HepG2 (cell line): ENCODE data around the gene ORMDL3. TPM values are rescaled to one million over a fixed set of nuclear protein-coding genes. Genes with fewer than 3 reads are reported as not detected.

Experiments
- ARNT ChIP-seq: fragments of 450-650 bp; IDR thresholded peaks from 2 replicates; pipeline ENCODE4 v1.6.1; 2017
- ATF7-NPFF ChIP-seq: sonication (generic); formaldehyde crosslinking; IDR thresholded peaks from 2 replicates; pipeline ENCODE4 v1.8.1; 2023; ENCODE audit warnings: mild to moderate bottlenecking, low read depth, missing genetic modification reagents, moderate library complexity
- GZF1 ChIP-seq: sonication (generic); formaldehyde crosslinking; IDR thresholded peaks from 2 replicates; pipeline ENCODE4 v1.5.1; 2020; ENCODE audit warnings: mild to moderate bottlenecking, missing genetic modification reagents
- JDP2 ChIP-seq: sonication (generic); formaldehyde crosslinking; IDR thresholded peaks from 2 replicates; pipeline ENCODE4 v1.8.1; 2022; ENCODE audit warnings: missing genetic modification reagents, borderline replicate concordance
- MYNN ChIP-seq: sonication (generic); formaldehyde crosslinking; IDR thresholded peaks from 2 replicates; pipeline ENCODE4 v1.4.0; 2020; ENCODE audit warnings: mild to moderate bottlenecking, low read depth, missing genetic modification reagents
- NR1H2 ChIP-seq: sonication (generic); formaldehyde crosslinking; IDR thresholded peaks from 2 replicates; pipeline ENCODE4 v1.8.1; 2022; ENCODE audit warnings: low read depth, missing genetic modification reagents, borderline replicate concordance
- RFX3 ChIP-seq: IDR thresholded peaks from 2 replicates; pipeline ENCODE4 v1.6.1; 2016; ENCODE audit warnings: missing biosample characterization, missing genetic modification reagents
- SP1 ChIP-seq, 2 experiments: fragments of 450-650 bp in 1 of 2; sonication (generic) in 1 of 2; formaldehyde crosslinking in 1 of 2; IDR thresholded peaks; 2 replicates each; pipeline versions ENCODE4 v1.4.0 to v1.6.1; 2016 to 2020; ENCODE audit warnings: missing genetic modification reagents in 1 of 2
- TBX2 ChIP-seq: sonication (generic); formaldehyde crosslinking; IDR thresholded peaks from 2 replicates; pipeline ENCODE4 v1.5.0; 2020; ENCODE audit warnings: missing genetic modification reagents, mild to moderate bottlenecking, borderline replicate concordance
- TCF7 ChIP-seq: sonication (generic); IDR thresholded peaks from 2 replicates; pipeline ENCODE4 v1.6.1; 2016; ENCODE audit warnings: antibody characterized with exemption, low read depth
- ZNF12 ChIP-seq: sonication (generic); formaldehyde crosslinking; IDR thresholded peaks from 2 replicates; pipeline ENCODE4 v1.5.0; 2020; ENCODE audit warnings: missing genetic modification reagents
- ZNF253 ChIP-seq: sonication (generic); formaldehyde crosslinking; IDR thresholded peaks from 2 replicates; pipeline ENCODE4 v1.8.0; 2022; ENCODE audit warnings: mild to moderate bottlenecking, missing genetic modification reagents, borderline replicate concordance
- polyA plus RNA-seq, 8 experiments: library from polyadenylated mRNA; depleted of rRNA in 3 of 8; stranded (reverse) in 7 of 8; unstranded in 1 of 8; fragments of >200 nt; fragmentation: Illumina TruSeq in 4 of 8; extraction: Trizol in 4 of 8; gene quantifications; 2 replicates each; pipeline versions ENCODE4 v1.2.1 to v1.2.3, GENCODE V29; 2011 to 2016; ENCODE audit warnings: low read depth in 4 of 8, missing spikeins in 1 of 8, mixed read lengths in 1 of 8; ENCODE audit not compliant: insufficient read depth in 1 of 8
- total RNA-seq, 5 experiments: library from RNA; depleted of rRNA; stranded (reverse); fragments of >200 nt; fragmentation: Illumina TruSeq; extraction: Trizol; gene quantifications; 2 replicates each; pipeline ENCODE4 v1.2.3, GENCODE V29; 2016; ENCODE audit warnings: low read depth in 1 of 5
- TF ChIP-seq, protein P1 (sequence below): sonication (generic); formaldehyde crosslinking; IDR thresholded peaks from 2 replicates; pipeline ENCODE4 v1.8.1; 2023; ENCODE audit warnings: missing genetic modification reagents, mild to moderate bottlenecking, borderline replicate concordance
- TF ChIP-seq, protein P2 (sequence below): sonication (generic); formaldehyde crosslinking; IDR thresholded peaks from 2 replicates; pipeline ENCODE4 v1.8.0; 2022; ENCODE audit warnings: missing genetic modification reagents, low read depth, mild to moderate bottlenecking, borderline replicate concordance
- TF ChIP-seq, protein P3 (sequence below): sonication (generic); formaldehyde crosslinking; IDR thresholded peaks from 2 replicates; pipeline ENCODE4 v1.5.0; 2020; ENCODE audit warnings: missing genetic modification reagents, mild to moderate bottlenecking, borderline replicate concordance
- TF ChIP-seq, protein P4 (sequence below): sonication (generic); formaldehyde crosslinking; IDR thresholded peaks from 2 replicates; pipeline ENCODE4 v1.5.0; 2020; ENCODE audit warnings: mild to moderate bottlenecking, missing genetic modification reagents
- TF ChIP-seq, protein P5 (sequence below): sonication (generic); formaldehyde crosslinking; IDR thresholded peaks from 2 replicates; pipeline ENCODE4 v1.4.0; 2020; ENCODE audit warnings: mild to moderate bottlenecking, missing genetic modification reagents
- TF ChIP-seq, protein P6 (sequence below): IDR thresholded peaks from 2 replicates; pipeline ENCODE4 v1.6.1; 2016; ENCODE audit warnings: low read depth, borderline replicate concordance

ORMDL3 gene
- total and polyA plus RNA-seq, 2 of the 13 experiments (the other 11 are each of a cell fraction or from before 2014, with no cell fraction given): 181 to 384 TPM

DNA sequence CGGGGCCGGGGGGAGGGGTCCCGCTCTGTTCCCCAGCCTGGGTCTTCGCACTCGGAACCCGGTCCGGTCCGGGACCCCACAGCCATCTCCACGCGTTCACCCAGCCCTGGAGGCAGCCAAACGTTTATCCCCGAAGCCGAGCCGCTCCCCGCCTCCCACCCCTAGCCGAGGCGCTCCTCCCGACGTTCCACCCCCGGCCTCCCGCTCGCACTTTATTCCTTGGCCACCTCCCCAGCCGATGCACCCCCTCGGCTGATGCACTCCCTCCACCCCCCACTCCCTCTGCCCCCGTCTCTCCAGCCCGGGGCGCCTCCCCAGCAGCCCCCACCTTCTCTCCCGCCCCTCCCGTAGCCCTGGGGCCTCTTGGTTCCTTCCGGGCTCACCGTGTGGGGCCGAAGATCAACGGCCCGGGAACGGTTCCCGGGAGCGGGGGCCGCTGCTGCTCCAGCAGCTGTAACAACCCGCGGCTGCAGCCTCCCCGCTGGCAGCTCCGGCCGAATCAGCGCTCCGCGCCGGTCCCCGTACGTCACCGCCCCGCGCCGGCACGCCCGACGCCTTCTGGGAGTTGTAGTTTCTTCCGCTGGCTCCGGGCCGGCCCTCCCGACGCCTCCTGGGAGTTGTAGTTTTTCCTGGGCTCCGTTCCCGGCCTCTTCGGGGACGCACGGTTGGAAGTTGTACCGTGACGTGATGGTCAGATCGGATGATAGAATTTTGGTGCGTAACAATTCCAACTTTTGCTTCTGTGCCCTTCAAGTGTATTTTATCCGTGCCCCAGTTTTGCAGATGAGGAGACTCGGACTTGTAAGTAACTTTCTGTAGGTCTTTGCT lies at the start of gene ORMDL3, which contains the start of gene LRRC3C (continued):
- TF ChIP-seq ZNF12 (CRISPR knock-in tag) (0 out of 2 replicates have a peak, but pooled peaks have one; percentile 23), ZNF253 (CRISPR knock-in tag) (0 out of 2 replicates have a peak, but pooled peaks have one; percentile 57), ARNT (no peak), RFX3 (CRISPR knock-in tag) (no peak), JDP2 (CRISPR knock-in tag) (peak; percentile 69; the same call in 1 of the 2 replicates), NR1H2 (CRISPR knock-in tag) (no peak; the same call in 1 of the 2 replicates), TCF7 (no peak), TBX2 (CRISPR knock-in tag) (peak; percentile 69; the same call in 1 of the 2 replicates), ATF7-NPFF (CRISPR knock-in tag) (peak; percentile 28), GZF1 (no peak), SP1 (IDR thresholded peaks at IDR 0.05) (no peak), SP1 (CRISPR knock-in tag; IDR thresholded peaks at IDR 0.05) (peak; percentile 73), MYNN (peak; percentile 76; the same call in 1 of the 2 replicates)
- TF ChIP-seq, protein P1, sequence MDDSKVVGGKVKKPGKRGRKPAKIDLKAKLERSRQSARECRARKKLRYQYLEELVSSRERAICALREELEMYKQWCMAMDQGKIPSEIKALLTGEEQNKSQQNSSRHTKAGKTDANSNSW (CRISPR knock-in tag): no peak
- TF ChIP-seq, protein P2, sequence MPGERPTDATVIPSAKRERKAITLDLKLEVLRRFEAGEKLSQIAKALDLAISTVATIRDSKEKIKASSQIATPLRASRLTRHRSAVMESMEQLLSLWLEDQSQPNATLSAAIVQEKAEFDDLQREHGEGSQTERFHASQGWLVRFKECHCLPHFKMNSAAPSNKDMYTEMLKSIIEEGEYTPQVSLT (CRISPR knock-in tag): no peak
- TF ChIP-seq, protein P3, sequence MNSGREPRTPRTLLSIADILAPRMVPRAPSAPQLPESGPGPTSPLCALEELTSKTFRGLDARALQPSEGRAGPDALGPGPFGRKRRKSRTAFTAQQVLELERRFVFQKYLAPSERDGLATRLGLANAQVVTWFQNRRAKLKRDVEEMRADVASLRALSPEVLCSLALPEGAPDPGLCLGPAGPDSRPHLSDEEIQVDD (CRISPR knock-in tag): 0 out of 2 replicates have a peak, but pooled peaks have one; percentile 77
- TF ChIP-seq, protein P4, sequence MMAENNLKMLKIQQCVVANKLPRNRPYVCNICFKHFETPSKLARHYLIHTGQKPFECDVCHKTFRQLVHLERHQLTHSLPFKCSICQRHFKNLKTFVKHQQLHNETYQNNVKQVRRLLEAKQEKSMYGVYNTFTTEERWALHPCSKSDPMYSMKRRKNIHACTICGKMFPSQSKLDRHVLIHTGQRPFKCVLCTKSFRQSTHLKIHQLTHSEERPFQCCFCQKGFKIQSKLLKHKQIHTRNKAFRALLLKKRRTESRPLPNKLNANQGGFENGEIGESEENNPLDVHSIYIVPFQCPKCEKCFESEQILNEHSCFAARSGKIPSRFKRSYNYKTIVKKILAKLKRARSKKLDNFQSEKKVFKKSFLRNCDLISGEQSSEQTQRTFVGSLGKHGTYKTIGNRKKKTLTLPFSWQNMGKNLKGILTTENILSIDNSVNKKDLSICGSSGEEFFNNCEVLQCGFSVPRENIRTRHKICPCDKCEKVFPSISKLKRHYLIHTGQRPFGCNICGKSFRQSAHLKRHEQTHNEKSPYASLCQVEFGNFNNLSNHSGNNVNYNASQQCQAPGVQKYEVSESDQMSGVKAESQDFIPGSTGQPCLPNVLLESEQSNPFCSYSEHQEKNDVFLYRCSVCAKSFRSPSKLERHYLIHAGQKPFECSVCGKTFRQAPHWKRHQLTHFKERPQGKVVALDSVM (CRISPR knock-in tag): peak; percentile 33; the same call in 1 of the 2 replicates
- TF ChIP-seq, protein P5, sequence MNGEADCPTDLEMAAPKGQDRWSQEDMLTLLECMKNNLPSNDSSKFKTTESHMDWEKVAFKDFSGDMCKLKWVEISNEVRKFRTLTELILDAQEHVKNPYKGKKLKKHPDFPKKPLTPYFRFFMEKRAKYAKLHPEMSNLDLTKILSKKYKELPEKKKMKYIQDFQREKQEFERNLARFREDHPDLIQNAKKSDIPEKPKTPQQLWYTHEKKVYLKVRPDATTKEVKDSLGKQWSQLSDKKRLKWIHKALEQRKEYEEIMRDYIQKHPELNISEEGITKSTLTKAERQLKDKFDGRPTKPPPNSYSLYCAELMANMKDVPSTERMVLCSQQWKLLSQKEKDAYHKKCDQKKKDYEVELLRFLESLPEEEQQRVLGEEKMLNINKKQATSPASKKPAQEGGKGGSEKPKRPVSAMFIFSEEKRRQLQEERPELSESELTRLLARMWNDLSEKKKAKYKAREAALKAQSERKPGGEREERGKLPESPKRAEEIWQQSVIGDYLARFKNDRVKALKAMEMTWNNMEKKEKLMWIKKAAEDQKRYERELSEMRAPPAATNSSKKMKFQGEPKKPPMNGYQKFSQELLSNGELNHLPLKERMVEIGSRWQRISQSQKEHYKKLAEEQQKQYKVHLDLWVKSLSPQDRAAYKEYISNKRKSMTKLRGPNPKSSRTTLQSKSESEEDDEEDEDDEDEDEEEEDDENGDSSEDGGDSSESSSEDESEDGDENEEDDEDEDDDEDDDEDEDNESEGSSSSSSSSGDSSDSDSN (CRISPR knock-in tag): peak; percentile 62
- TF ChIP-seq, protein P6, sequence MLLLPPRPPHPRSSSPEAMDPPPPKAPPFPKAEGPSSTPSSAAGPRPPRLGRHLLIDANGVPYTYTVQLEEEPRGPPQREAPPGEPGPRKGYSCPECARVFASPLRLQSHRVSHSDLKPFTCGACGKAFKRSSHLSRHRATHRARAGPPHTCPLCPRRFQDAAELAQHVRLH (CRISPR knock-in tag): peak; percentile 80; the same call in 1 of the 2 replicates
